Measurements from ENCODE around the gene SLC12A7.

SLC12A7 gene

GRCh38 chr5:1150866-1151265 is 39.0 kb upstream of the SLC12A7 start:
- Histone ChIP-seq H3K36me3 (ENCODE audit: control insufficient read depth in 2 of 2, insufficient read depth in 1 of 2, low read length in 2 of 2) (no peaks in the 10 kb centered on the region), H3K4me1 (ENCODE audit: control insufficient read depth, insufficient read depth, low read length) (peaks cover 5% of the 10 kb centered on the region; the same call in 1 of the 2 replicates), H3K4me3 (ENCODE audit: low read depth, low read length) (no peak overlapping the region), H3K9me3 (ENCODE audit: control insufficient read depth, insufficient read depth, low read depth, low read length) (no peaks in the 10 kb centered on the region), H3K27ac (ENCODE audit: extremely low read depth, low read depth, low read length) (no peak overlapping the region)
- CTCF ChIA-PET = interaction anchor here (1.1 to 3.4 kb wide), 3 partner anchors 10 to 227 kb away, joined by 5 to 17 read pairs (median 13); no protein-coding TSS in a partner anchor
- TF ChIP-seq ZBTB21 (tag by site-specific recombination; IDR thresholded peaks at IDR 0.05) = no peak
- TF ChIP-seq ZBTB1 (tag by site-specific recombination; IDR thresholded peaks at IDR 0.05) = no peak
- POLR2A ChIA-PET = no interaction called here

- H3K9me3 ChIP-seq (ENCODE audit: control insufficient read depth, insufficient read depth, low read depth, low read length) = no peaks in the 10 kb centered on the region
- ChIA-PET POLR2A (no interaction called here), CTCF (interaction anchor here (0.5 to 1.0 kb wide), 4 partner anchors 12 to 500 kb away, joined by 3 to 6 read pairs (median 4); no protein-coding TSS in a partner anchor)
- H3K4me1 ChIP-seq (ENCODE audit: control insufficient read depth, insufficient read depth, low read length) = no peaks in the 10 kb centered on the region
- H3K36me3 ChIP-seq (ENCODE audit: control insufficient read depth in 2 of 2, insufficient read depth in 1 of 2, low read length in 2 of 2) = no peaks in the 10 kb centered on the region
- TF ChIP-seq ZNF76 (tag by site-specific recombination; IDR thresholded peaks at IDR 0.05; ENCODE audit: borderline replicate concordance, low read depth) (no peak), ZNF324 (tag by site-specific recombination; IDR thresholded peaks at IDR 0.05) (no peak), ZNF670 (tag by site-specific recombination; IDR thresholded peaks at IDR 0.05; ENCODE audit: low read depth) (no peak), ZNF2 (tag by site-specific recombination; IDR thresholded peaks at IDR 0.05) (no peak), ZNF394 (tag by site-specific recombination; IDR thresholded peaks at IDR 0.05; ENCODE audit: borderline replicate concordance) (no peak), ZNF624 (tag by site-specific recombination; IDR thresholded peaks at IDR 0.05) (no peak), ZNF654 (tag by site-specific recombination; IDR thresholded peaks at IDR 0.05; ENCODE audit: low read depth) (no peak), ZNF155 (tag by site-specific recombination; IDR thresholded peaks at IDR 0.05) (no peak), ZFP69B (tag by site-specific recombination; IDR thresholded peaks at IDR 0.05) (no peak), ZNF223 (tag by site-specific recombination; IDR thresholded peaks at IDR 0.05) (no peak), ZNF549 (tag by site-specific recombination; IDR thresholded peaks at IDR 0.05) (no peak), ZEB2 (tag by site-specific recombination; IDR thresholded peaks at IDR 0.05) (no peak), ELK4 (IDR thresholded peaks at IDR 0.05; ENCODE audit: borderline replicate concordance, low read depth, low read length) (no peak), ZSCAN16 (tag by site-specific recombination; IDR thresholded peaks at IDR 0.05) (no peak), ZNF114 (tag by site-specific recombination; IDR thresholded peaks at IDR 0.05) (no peak), ZNF791 (tag by site-specific recombination; IDR thresholded peaks at IDR 0.05) (no peak)
- TF ChIP-seq, protein P1, sequence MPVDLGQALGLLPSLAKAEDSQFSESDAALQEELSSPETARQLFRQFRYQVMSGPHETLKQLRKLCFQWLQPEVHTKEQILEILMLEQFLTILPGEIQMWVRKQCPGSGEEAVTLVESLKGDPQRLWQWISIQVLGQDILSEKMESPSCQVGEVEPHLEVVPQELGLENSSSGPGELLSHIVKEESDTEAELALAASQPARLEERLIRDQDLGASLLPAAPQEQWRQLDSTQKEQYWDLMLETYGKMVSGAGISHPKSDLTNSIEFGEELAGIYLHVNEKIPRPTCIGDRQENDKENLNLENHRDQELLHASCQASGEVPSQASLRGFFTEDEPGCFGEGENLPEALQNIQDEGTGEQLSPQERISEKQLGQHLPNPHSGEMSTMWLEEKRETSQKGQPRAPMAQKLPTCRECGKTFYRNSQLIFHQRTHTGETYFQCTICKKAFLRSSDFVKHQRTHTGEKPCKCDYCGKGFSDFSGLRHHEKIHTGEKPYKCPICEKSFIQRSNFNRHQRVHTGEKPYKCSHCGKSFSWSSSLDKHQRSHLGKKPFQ (tag by site-specific recombination; IDR thresholded peaks at IDR 0.05) = no peak
- TF ChIP-seq, protein P2, sequence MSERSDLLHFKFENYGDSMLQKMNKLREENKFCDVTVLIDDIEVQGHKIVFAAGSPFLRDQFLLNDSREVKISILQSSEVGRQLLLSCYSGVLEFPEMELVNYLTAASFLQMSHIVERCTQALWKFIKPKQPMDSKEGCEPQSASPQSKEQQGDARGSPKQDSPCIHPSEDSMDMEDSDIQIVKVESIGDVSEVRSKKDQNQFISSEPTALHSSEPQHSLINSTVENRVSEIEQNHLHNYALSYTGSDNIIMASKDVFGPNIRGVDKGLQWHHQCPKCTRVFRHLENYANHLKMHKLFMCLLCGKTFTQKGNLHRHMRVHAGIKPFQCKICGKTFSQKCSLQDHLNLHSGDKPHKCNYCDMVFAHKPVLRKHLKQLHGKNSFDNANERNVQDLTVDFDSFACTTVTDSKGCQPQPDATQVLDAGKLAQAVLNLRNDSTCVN (tag by site-specific recombination; optimal IDR thresholded peaks at IDR 0.05) = no peak
- no peak overlapping the region for H3K27ac ChIP-seq (ENCODE audit: extremely low read depth, low read depth, low read length)
- H3K4me3 ChIP-seq (ENCODE audit: low read depth, low read length) = no peak overlapping the region
These were observed 33.0 kb upstream of the SLC12A7 start for GRCh38 chr5:1144638-1145396.
